HG03139 (cell line): ENCODE results near the gene TEAD1.
A peak's percentile ranks its signal among the peaks of the same experiment; 100 is the strongest.

ENCODE experiments used
- ATAC-seq: cut with Tn5 transposase; IDR thresholded peaks from one replicate; pipeline ENCODE4 v1.9.1; 2021; ENCODE audit not compliant: unreplicated experiment

TEAD1 gene

DNA sequence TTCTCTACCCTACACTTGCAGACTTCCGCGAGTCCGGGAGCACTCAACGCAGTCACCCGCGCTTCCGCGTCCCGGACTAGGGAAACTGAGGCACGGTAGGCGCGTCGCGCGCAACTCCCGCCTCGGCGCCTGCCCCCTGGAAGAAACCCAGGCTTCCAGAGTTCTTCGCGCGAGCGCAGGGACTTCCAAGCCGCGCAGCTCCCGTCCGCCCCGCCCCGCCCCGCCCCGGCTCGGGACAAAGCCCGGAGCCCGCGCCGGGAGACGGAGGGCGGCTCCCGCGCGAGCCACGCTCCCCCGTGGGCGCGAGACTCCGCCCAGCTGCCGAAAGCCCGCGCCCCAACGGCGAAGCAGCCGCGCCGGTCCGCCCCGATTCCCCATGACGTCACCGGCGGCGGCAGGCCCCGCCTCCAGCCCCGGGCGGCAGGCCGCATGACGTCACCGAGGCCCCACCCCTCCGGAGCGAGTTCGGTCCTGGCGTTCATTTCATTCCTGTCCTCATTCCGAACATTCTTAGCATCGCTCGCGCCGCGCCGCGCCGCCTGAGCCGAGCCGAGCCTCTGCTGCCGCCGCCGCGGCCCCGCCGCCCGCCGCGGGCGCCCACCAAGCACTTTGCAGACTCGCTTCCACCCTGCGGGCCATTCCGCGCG is at the start of gene TEAD1:
Gene TEAD1, plus strand, starts transcription at position 498 of the 647 bp plus-strand sequence.
- ATAC-seq = peak; percentile 70

DNA sequence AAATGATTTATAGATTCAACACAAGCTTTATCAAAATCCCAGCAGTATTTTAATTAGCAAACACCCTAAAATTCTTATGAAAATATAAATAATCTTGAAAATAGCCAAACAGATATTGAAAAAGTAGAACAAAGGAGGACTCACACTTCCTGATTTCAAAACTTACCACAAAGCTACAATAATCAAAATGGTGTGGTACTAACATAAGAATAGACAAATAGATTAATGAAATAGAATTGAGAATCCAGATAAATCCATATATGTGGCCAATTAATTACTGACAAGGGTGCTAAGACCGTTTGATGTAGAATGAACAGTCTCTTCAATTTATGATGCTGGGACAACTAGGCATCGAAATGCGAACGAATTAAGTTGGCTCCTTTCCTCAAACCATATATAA is 49.6 kb upstream of the TEAD1 start:
- ATAC-seq = no peak

DNA sequence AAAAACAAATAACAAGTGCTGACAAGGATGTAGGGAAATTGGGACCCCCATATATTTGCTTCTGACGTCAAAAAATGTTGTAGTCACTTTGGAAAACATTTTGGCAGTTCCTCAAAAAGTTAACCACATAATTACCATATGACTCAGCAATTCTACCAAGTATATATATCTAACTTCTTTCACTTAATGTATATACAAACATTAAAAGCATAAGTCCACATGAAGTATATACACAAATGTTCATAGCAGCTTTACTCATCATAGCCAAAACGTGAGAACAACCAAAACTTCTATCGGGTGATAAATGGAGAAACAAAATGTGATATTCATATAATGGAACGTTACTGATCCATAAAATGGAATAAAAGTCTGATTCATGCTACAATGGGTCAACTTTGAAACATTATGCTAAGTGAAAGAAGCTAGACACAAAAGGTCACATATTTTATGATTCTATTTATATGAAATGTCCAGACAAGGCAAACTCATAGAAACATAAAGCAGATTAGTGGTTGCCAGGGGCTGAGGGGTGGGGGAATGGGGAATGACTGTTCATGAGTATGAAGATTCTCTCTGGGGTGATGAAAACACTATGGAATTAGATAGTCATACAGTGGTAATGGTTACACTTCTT is 48.7 kb upstream of the TEAD1 start:
- no peak for ATAC-seq

DNA sequence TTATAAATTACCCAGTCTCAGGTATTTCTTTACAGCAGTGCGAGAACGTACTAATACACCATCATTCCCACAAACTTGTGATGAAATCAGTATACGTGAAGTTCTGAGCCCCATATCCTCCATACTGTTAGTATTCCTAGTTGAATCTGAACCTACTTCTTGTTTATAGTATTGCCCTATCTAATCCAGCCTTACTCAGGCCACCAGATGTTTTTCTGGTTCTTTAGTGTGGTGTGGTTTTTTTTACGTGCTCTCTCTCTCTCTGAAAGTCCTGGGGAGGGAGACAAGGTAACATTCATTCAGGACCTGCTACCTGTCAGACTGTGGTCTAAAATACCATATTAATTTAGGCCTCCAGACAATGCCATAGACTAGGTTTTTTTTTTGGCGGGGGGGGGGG is 47.6 kb upstream of the TEAD1 start:
- ATAC-seq = no peak

DNA sequence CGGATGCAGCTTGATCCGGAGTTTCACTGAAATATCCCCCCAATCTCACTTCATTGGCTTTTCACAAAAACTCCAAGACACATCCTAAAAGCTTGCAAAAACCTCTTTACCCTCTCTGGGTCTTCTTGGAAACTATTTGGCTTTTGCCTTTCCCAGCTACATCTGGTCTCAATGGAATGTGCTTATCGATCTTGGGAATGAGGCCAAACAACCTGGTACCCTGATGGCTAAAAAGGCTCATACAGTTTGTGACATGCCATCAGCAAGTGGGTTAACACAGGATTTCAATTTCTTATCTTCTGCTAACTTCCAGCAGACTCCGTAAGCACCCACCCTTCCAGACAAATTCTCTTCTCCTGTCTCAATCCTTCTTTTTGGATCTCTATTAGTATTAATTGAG is 45.9 kb upstream of the TEAD1 start:
- ATAC-seq = no peak

DNA sequence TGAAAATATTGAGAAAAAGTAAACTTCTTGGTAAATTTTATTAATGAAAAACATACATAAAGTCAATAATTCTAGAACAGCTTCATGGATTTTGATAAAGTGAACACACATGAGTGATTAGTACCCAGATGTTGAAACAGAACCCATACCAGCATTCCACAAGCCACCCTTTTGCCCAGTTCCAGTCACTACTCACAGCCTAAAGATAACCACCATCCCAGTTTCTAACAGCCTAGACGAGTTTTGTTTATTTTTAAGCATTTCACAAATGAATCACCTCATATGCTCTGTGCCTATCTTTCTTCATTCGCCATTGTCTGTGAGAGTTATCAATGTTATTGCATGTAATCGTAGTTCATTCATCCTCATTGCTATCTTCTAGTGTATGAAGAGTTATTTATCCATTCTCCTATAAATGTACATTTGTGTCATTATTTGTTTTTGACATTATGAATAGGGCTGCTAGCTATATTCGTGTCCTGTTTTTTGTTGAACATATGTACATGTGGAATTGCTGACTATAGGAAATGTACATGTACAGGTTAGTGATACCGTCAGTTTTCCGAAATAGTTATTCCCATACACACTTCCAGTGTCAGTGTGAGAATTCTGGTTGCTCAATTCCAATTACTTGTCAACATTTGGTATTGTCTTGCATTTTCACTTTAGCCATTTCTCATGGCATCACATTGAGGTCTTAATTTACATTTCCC is 44.5 kb upstream of the TEAD1 start:
- no peak for ATAC-seq

DNA sequence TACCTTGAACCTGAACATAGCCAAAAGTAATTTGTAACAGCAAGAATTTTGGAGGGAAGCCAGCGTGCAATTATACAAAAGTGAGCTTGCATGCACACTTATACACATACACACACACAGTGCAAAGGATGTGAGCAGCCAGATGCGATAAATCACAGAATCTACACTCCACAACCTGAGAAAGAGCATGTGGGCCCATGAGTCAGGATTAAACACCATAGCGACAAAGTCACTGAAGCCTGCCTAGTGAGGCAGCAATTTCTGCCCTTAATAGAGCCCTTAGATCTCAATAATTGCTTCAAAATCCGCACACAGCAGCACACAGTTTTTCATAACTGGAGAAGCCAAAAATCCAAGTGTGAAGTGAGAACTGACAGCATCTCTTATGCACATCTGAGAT is 42.6 kb upstream of the TEAD1 start:
- ATAC-seq = no peak

DNA sequence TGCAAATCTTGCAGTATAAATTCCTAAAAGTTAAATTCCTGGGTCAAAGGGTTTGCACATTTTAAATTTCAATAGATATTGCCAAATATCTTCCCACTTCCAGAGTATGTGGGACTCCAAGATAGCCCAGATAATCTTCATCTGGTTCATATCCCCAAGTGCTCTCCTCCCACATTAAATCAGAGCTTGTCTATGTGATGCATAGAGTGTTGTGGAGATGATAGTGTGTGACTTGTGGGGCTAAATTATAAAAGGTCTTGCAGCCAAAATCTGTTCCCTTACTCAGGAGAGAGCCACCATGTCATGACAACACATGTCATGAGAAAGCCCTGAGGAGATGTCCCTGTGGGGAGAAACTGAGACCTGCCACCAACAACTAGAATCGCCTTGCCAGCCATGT is 39.9 kb upstream of the TEAD1 start:
- no peak for ATAC-seq

DNA sequence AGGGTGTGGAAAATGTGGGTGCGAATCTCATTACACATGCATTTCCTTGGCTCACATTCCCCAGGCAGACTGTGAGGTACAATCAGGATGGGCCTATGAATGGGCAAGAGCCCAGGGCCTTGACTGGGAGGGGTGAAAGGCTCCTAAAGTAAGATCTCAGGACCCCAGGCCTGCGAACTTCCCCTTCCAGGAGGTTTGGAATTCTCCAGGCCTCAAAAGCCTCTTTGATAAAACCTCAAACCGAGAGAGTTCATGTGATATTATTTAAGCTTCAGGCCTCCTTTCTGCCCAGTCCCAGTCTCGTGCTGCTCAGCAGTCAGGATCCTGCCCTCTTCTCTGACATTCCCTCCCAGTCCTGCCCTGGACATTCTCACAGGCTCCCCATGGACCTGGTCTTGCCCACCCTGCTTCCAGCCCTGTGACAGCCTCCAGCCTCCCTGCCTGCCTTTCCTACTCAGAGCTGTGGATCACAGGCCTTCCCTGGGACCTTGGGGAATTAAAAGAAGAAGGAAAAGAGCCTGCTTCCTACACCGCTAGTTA is 37.3 kb upstream of the TEAD1 start:
- ATAC-seq = no peak

DNA sequence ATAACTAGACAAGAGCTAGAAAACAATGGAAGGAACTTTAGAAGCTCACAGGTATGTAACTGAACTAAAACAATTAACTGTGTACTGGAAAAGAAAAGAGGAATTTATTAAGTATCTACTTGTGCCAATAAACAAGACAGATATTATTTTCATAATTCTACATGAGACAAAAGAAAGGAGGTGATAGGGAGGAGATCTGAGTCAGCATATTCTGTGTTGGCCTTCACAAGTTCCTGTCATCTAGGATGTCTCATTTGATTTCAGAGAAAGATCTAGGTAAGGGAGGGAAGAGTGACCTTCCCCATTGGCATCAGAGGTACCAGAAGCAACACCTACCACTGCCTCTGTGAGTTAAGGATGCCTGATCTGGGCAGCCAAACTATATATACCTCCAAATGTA is 34.8 kb upstream of the TEAD1 start:
- ATAC-seq = no peak

DNA sequence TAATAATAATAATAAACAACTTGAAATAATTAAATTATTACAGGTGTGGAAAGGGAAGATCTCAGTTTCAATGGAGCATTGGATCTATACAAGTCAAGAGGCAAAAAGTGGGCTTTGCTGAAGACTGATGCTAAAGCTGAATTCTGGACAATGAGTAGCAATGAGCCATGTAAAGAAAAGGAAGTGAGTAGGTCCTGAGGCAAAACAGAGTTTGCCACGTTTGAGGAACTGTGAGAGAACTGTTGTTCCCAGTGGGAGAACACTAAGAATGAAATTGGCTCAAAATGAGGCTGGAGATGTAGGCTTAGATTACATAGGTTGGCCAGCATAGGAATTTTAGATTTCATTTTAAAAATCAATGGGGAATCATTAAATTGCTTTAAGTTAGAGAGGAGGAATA is 33.9 kb upstream of the TEAD1 start:
- no peak for ATAC-seq

DNA sequence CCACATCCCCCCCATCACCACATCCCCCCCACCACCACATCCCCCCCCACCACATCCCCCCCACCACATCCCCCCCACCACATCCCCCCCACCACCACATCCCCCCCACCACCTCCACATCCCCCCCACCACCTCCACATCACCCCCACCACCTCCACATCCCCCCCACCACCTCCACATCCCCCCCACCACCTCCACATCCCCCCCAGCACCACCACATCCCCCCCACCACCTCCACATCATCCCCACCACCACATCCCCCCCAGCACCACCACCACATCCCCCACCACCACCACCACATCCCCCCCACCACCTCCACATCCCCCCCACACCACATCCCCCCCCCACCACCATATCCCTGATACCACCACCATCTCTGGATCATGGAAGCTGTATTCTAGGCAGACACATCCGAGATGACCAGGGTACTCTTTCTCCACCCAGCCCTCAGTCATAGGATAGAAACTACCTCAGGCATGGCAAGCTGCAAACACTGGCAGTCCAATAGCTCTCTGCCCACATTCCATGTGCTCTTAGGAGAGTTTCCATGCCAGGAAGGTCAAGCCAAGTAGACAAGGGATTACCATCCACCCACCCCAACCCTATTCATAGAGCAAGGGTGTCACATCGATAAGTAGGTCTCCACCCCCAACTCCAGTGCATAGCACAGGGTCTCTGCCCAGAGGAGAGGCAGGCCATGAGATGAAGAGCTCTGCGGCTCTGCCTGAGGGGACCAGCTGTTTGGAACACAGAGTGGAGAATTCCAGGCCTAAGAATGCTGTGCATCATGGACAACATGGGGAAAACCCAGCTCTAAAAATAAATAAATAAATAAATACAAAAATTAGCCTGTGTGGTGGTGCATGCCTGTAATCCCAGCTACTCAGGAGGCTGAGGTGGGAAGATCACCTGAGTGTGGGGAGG is 33.0 kb upstream of the TEAD1 start:
- no peak for ATAC-seq

DNA sequence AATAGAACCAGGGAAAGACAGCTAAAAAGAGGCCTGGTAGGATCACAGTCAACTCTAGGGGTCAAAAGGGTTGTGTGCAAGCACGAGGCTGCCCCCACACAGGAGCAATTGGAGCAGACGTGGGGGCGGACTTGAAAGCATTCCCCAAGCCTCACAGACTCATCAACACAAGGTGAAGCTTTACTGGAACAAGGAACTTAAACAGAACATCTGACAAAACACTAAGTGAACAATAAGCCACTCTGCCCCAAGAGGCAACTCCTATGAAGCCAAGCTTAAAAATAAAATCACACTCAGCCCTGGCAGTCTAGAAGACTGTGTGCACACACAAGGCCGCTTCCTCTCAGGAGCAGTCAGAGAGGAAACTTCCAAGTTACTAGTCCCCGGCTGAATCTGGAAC is 32.2 kb upstream of the TEAD1 start:
- no peak for ATAC-seq

DNA sequence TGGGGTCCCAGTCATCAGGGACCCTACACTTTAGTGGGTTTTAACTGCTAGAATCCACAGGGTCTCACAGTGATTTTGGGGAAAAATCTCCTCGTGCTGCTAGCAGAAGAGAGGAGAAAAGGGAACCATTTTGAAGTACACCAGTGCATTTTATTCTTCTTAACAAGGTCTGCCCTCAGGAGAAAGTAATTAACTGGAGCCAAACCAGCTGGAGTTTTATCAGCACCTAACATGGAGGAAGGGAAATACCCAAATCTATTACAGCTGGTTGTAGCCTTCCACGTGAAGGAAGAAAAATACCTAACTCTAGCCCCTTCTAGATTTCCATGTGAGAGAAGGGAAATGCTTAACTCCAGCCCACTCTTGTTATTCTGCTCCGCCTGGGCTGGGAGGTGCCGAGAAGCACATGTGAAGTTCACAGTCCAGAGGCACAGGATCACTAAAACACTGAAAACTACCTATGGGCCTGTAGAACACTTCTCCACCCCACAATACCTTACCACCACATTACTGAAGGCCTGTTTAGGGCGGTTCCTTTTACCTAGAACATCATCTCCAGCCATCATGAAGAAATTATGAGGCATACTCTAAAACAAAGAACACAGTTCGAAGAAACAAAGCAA is 31.3 kb upstream of the TEAD1 start:
- no peak for ATAC-seq

DNA sequence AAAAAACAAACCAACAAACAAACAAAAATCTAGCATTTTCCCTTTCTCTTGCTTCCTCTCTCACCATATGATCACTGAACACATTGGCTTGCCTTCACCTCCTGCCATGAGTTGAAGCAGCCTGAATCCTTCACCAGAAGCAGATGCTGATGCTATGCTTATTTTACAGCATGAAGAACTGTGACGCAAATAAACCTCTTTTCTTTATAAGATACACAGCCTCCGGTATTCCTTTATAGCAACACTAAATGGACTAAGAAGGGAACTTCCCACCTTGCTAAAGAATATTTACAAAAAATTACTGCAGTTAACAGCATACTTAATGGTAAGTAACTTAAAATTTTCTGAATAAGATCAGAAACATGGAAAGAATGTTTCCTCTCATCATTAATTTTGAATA is 27.7 kb upstream of the TEAD1 start:
- ATAC-seq = no peak

DNA sequence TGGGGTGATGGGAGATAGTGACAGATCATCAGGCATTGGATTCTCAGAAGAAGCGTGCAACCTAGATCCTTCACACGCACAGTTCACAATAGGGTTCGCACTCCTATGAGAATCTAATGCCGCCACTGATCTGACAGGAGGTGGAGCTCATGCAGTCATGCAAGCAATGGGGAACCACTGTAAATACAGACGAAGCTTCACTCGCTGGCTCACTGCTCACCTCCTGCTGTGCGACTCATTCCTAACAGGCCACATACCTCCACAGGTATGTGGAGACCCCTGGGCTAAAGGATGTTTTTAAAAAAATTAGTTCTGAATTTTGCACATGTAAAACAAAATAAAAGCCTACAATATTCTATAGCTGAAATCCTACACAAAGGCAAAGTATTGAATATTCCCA is 20.5 kb upstream of the TEAD1 start:
- no peak for ATAC-seq

DNA sequence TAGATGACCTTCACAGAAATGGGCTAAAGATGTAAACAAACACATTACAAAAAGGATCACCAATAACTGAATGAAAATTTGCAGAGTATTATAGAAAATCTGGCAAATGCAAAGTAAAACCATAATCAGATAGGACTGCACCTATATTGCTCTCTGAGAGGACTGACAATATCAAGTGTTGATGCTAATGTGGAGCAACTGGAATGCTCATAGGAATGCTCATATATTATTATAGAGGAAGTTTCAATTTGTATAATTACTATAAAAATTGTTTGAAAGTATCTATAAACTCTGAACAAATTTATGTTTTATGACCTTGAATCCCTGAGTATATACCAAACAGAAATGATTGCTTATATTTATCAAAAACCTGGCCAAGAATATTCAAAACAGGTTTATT is 18.4 kb upstream of the TEAD1 start:
- ATAC-seq = no peak

DNA sequence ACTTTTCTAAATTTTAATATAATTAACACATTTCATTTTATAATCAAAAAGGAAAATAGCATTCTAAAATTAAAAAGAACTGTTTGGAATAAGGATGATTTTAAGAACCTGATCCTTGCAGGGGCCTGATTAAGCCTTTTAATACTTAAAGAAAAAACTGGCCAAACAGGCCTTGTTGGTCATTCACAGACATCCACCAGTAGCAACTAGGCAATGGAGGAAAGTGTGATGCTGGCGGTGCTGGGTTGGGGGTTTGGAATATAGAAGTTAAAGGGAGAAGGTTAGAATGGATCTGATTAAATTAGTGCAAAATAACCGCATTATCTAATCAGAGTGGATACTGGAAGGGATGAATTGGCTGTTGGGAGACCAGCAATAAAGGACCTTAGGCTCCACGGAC is 16.9 kb upstream of the TEAD1 start:
- ATAC-seq = no peak

DNA sequence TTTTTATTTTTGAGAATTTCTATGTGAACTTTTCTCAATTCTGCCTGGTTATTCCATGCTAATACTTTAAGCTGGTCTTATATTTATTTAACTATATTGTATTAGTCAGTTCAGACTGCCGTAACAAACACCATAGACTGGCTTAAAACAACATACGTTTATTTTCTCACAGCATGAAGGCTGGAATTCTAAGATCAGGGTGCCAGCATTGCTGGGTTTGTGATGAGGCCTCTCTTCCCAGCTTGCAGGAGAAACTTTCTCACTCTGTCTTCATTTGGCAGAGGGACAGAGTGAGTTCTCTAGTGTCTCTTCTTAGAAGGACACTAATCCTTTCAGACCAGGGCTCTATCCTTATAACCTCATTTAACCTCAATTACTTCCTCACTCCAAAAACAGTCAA is 16.2 kb upstream of the TEAD1 start:
- ATAC-seq = no peak

DNA sequence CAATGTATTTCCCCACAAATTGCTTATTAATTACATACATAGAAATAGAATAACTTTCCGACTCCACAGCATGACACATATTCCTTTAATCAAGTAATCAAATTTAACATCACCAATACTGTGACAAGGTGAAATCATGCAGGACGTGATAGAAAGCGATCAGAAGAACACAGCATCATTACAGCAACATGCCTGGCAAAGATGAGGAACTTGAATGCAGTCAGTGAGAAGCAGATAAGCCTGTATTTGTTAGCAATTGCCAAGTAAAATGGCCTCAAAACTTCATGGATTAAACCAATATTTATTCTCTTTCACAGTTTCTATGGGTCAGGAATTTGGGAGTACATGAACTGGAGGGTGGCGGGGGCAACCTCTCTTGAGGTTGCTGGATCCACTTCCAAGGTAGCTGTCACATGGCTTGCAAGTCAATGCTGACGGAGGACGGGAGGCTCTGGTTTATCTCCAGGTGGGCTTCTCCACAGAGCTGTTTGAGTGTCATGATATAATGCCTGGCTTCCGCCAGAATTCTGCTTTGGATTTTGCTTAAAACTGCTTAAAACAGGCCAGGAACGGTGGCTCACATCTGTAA is 12.0 kb upstream of the TEAD1 start:
- no peak for ATAC-seq
